Islet of Langerhans (tissue), 1 donor: Measurements from ENCODE around the gene HSPA12A.

Experiments used
- FAIRE-seq: peaks from one replicate; lab custom pipeline; 2011; peaks lifted over from hg19 to GRCh38; lab: Jason Lieb, UNC

Gene HSPA12A

DNA sequence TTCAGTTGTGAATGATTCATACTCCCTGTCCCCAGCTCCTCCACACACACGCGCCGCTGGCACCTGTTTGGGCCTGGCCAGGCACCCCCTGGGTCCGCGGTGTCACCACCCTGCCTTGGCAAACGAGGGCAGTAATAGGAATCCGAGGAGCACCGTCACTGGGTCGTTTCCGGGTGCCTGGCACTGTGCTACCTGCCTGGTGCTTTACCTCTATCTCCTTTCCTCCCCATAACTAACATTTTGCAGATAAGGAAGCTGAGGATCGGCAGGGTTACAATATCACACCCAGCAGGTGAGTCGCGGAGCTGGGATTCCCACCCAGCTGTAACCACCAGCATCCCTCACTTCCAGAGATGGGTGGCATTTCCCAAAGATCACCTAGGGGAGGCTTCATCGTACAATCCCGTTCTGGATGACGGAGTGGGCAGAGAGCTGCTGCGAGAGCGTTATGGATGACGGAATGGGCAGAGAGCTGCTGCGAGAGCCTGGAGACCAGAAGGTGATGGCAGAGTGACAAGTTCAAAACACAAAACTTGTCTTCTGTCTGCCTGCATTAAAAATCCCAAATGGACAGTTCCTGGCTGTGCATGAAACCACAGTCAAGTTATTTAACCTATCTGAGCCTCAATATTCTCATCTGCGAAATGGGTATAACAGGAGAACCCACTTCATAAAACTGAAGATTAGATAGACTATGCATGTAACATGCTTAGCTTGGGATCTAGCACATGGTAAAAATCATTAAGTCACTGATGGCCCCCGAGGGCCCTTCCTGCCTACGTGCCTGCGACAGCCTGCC, 1.1 kb upstream of the HSPA12A start:
- FAIRE-seq = no peak

DNA sequence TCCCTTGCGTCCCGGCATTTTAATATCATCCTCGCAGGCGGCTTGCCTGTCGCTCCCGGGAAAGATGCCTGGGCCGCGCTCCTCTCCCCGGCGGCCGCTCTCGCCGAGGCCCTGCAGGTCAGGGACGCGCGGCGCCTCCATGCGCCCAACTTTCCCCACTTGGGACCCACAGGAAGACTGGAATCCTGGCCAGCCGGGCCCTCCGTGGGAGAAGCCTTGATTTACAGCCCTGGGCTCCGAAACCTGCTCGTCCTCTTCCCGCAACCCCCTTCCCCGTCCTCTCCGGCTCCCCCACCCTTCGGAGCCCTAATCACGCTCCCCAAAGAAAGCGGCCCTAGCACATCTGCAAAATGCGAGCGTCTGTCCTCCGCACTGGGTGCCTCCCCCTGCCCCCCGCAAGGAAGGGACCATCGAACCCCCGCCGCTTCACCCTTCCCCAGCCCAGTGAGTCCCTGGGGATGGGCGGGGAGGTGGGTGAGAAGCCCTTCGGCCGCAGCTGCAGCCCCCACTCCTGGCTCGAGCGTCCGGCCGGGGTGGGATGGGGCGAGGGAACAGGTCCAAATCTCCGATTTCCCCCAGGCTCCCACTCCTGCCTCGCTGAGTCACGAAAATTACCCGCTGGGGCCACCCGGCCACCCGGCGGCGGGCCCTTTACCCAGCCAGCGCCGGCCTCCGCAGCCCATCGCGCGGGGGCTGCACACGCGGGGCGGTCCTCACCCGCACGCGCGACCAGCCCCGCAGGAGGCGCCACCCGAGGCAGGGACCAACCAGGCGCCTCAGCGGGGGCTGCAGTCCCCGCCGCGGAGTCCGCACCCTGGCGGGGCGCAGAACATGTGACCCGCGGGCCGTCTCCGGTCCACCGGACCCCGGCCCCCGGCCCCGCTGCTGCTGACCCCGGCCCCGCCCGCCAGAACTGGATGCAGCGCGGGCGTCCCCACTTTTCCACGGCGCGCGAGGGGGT, 695 bp downstream of the HSPA12A start:
- no peak for FAIRE-seq

DNA sequence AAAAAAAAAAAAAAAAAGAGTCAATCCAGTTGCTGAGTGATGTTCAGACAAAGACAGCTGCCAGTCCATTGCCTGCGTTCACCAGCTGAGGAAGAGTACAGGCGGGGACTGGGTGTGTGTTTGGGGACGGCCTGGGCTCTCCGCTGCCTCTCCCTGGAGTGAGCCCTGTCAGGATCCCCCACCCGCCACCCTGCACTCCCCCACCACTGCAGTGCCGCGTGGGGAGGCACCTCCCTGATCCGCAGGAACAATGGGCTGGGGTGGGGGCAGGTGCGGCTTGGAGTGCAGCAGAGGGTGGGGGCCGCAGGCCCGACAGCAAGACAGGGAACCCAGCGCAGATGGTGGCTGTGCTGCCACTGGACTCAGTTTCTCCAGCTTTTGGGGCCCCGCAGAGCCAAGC, 1.4 kb downstream of the HSPA12A start:
- FAIRE-seq = no peak

DNA sequence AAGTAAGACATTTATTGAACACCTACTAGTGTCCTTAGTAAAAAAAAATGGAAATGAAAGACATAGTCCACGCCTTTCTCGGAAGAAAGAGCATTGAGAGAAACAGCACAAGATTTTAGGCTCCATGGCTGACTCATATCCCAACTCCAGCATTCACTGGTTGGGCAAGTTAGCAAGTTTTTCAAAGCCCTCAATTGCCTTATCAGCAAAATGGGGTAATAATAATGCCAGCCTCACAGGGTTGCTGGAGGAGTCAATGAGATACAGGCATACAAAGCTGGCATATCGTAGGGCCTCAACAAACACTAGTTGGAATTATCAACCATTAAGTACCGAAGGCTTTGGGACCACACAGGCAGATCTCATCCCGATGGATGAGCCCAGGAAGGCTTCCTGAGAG, 4.0 kb downstream of the HSPA12A start:
- no peak for FAIRE-seq

DNA sequence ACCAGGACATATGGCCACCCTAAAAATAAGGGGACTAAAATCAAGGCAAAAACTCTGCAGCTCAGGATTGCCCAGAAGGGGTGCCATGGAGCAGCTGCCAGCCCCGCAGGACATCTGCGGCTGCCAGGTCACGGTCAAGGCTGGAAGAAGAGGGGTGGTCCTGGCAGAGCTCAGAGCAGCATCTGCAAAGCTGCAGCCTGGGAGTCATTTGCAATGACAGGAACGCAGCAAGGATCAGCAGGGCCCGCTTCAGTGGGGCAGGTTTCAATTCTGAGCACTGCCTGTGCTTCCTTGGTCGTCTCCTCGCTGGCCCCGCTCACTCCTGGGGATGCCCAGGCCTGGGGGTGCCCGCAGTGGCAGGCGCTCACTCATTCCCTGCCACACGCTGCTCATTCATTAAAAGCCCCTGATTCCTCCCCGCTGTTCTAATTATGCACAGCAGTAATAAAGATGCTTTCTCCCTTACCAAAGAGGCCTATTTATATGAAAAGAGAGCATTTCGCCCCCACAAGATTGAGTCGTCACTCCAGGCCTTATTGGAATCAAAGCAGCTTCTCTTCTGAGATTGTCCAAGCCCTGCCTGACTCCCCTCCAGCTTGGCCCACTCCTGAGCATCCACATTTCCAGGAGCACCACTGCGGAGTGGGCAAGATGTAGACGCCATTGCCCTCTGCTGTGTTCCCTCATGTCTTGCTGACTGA, 4.6 kb downstream of the HSPA12A start:
- FAIRE-seq = no peak

DNA sequence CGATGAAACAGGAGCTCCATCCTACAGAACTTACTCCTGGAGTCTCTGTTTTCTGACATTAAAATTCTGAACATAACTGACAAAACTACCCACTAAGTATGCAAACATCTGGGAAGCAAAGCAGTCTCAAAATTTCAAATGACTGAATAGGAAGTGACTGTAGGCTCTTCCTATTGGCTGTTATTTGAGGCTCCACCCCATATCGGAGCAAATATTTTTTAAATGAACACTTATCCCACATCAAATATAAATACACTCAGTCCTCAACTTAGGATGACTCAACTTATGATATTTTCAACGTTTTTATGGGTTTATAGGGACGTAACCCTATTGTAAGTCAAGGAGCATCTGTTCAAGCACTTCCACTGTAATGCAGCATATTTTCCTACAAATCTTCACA, 8.8 kb downstream of the HSPA12A start:
- no peak for FAIRE-seq

DNA sequence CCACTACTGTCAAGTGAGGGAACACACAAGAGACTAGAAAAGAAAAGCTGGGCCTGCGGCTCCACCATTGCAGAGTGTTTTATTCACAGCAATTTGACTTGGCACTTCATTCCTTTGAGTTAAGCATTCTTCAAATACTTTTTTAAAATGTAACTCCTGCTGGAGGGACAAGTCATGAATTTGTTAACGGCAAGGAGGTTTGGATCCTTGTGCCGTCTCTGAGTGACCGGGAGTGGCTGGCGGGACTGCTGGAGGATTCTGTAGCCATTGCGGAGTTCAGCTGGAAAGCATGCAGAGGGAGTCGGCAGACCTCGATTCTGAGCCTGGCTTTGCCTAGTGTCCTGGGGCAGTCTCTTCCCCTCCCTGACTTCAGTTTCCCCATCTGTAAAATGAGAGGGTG, 9.8 kb downstream of the HSPA12A start:
- FAIRE-seq = no peak

DNA sequence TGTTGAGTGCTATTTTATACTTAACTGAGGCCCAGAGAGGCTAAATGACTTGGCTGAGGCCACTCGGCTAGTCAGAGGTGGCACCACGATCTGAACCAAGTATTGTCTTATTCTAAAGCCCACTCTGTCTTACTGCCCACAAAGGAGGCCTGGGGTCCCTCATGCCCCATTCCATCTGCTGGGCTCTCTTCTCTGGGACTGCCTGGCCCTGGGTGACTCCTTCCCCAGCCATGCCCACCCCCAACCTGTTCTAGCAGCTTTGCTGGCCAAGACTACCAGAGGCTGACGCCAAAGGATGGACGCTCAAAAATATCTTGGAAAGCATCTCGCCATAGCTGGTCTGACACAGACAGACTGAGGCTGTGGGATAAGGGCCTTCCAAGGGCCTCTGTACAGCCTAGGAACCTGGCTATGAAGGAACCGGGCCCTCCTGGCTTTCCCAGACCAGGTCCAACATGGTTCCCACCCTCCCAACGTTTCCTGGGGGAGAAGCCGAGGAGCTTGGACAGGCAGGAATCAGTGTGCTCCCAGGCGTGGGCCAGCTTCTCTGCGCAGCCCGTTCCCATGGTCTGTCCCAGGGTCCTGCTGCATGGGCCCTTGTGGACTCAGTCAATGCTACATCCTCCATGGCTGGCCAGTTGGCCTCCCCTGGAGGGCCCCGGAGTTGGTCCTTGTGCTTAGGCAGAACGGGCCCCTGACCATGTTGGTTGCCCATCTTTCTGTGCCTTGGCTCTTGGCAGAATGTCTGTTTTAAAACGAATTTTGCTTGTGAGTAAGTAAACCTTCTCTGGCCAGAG, 11.7 kb downstream of the HSPA12A start:
- FAIRE-seq = no peak

DNA sequence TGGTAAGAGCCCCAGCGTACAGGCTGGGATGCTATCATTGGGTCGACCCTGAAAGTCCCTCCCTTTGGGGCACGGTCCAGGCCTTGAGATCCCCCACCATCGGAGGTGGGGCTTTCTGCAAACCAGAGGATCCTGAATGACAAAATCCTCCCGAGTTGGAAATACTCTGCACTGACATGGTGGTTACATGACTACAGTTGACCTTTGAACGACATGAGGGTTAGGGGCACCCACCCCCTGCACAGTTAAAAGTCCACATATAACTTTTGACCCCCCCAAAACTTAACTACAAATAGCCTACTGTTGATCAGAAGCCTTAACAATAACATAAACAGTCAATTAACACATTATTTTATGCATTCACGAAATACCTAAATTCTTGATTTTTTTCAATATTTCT, 13.1 kb downstream of the HSPA12A start:
- FAIRE-seq = no peak

DNA sequence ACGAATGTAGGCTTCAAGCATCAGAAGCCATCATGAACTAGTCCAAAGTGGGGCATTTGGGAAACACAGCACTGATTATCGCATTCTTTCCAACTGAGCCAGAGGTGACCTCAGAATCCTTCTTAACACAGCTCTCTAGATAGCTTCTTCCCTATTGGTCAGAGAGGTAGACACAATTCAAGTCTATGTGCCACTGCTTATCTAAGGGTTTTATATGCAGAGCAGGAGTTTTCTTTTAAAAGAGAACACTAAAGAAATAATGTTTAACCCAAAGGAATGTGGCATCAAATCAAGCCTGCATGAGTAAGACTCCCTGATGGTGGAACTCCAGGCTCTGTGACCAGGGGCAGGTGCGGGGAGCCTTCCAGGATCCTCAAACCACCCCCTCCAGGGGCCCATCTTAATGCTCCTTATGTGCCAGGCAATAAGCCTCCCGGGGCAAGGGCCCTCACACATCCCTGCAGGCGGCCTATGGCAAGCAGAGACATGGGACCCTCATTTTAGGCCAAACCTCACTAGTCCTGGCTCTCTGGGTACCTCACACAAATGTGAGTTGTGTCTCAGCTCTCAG, 13.8 kb downstream of the HSPA12A start:
- no peak for FAIRE-seq

DNA sequence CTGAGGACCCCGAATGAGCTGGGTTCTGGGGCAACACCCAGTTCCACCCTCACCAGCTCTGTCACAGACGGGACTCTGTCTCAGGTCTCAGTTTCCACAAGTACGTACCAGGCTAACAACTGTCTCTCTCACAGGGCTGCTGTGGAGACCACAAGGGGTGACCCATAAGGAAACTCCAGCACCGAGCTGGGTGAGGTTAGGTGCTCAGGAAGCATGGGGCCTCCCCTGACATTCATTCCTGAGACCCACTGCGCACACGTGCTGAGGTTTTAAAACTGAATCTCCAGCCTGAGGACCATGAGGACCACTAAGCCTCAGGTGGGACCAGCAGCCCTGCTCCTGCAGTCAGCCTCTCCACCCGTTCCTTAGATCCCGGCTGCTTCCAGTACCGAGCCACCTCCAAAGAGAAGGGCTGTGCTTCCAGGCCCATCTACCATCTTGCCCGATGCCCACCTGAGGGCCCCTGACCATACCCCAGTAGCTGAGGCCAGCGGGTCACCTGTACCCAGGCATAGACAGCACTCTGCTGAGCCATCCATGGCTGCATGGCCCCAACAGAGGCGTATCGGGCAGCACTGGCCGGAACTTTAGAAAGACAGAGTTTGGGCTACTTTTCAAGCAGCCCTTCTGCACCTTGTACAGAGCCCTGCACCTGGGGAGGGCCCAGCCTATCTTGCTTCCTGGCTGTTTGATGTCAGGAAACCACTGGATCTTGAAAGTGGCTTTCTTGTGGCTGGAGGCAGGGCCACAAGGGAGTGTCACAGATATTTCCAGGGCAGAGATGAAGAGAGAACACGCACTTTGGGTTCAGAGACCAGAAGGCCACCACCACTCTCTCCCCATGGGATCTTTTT, 18.7 kb downstream of the HSPA12A start:
- no peak for FAIRE-seq

DNA sequence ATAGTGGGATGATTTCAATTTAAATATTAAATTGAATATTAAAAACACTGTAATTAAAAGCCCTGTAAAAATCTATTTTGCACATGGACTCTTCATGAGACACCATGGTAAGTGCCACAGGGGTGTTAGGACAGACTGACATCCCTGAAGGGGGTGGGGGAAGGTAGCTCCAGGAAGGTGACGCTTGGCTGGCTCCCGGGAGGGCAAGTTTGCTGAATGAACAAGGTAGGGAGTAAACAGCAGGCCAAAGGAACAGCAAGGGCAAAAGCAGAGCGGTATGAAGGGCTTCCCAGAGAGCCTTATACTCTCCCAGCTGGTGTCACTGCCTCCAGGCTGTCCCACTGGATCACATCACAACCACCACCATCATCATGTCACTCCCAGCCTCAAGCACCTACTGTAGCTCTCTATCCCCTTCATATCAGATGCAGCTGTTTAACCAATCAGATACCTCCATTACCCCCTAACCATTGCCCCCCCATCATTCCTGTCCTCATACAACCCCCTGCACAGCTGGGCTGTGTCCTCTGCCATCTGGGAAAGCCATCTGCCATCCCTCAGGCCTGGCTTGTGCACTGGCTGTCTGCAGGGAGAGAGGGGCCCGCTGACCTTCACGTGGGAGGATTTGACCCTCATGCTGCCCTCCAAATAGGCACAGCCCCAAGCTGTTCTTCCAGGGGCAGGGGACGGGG, 19.5 kb downstream of the HSPA12A start:
- FAIRE-seq = no peak

DNA sequence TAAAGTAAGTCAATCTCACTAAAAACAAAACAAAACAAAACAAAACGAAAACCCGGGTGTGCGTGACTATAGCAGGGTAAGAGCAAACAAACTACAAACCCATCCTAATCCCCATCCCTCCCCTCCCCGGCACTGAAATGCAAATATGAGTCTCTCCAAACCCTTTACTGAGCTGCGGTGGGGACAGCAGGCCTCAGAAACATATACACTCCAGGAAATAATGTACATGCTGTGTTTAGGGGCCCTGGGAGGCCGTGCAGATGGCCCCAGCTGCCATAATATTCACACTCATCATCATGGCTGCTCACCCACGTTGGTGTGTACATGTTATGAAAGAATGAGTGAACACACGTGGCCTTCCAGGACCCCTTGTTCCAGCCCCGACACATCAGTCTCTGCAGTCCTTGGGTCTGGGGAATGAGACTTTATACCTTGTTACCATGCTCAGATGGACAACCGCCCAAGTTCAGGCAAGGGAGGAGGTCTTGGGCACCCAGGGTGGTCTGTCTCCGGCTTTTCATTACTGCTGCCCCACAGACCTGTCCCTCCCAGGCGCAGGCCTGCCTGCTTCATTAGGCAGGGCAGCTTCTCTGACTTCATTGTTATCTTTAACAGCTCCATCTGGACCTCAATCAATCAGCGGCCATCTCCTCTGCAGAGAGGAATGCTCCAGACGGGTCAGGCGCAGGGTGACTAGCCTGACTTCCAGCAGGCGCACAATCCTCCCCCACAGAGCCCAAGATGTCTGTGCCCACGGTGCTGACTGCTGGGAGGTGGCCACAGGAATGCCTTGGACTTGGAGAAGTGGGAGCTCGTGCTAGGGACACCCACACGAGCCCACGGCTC, 20.6 kb downstream of the HSPA12A start:
- no peak for FAIRE-seq

DNA sequence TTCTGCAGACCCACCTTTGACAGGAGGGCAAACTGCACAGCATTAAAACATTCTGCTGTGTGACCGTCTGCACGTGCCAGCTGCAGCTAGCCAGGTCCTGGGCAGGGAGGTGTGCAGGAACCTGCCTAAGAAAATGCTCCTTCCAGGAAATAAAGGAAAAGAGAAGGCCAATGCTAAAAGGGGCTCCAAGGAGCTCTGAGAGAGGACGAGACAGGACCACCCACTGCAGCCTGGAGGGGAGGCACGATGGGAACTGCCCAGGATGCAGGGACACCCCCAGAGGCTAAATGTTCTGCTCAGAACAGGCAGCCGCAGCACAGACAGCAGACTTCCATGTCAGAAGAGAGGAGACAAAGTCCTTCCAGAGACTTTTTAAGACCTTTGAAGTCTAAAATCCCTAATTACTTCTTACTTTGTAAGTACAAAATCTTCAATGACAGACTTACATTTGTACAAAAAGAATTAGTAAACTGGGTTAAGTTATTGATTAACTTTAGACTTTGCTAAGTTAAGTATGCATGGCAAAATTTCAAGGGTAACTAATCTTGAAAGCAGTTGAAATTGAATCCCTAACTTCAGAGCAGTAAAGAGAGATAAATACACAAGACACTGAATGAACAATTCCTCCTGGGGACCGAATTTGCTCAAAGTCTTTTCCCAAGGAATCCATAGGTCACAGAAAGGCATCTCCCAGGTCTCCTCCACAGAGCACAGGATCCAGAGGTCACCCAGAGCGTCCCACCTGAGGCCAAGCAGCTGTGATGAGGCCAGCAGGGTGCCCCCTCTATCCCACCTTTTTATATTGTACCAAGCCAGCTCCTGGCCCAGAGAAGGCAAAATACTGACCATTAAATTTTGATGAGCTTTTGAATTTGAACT, 21.5 kb downstream of the HSPA12A start:
- no peak for FAIRE-seq

DNA sequence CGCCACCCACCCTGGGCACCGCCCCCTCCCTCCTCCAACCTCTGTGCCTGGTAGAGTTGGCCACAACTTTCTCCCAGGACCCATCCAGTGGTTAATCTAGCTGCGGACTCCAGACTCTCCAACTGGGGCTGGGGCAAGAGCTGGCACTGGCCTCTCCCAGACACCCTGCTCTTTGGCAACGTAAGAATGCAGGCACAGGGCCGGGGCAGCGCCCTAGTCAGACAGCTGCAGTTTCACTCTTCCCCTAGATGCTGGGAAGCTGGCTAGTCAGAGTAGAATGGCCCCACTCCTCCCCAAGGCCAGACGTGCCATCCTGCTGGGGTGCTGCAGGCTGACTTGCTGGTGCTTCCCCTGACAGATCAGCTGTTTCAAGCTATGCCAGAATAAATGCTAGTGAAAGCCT, 22.1 kb downstream of the HSPA12A start:
- FAIRE-seq = no peak

DNA sequence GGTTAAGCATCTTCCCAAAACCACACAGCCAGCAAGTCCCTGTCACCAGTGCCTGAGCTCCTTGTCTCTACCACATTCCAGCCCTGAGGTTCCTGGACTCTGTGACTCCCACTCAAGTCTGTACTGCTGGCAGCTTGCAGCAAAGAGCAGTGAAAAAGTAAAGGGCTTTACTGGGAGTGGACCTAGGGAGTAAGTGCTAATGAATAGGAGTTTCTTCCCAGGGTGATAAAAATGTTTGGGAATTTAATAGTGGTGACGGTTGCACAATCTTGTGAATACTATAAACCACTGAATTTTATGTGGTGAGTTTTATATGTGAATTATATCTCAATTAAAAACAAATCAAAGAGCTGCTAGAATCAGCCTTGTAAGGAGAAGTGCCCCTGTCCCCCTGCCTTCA, 22.6 kb downstream of the HSPA12A start:
- FAIRE-seq = no peak

DNA sequence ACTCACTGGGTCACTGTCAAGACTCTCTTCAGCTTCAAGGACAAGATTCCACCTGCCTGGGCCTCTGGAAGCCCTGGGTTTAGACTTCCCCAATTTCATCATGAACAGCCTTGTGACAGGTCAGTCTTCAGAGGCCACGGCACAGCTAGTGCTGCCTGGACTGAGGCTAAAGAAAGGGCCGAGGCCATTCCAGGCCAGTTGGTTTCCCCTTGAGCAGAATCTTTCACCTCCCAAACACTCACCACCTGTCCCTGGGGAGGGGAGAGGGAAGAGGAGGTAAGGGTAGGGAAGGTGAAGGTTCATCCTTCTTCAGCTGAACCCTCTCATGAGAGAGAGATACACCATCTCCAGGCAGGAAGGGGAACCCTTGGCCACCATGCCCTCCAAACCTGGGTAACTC, 24.3 kb downstream of the HSPA12A start:
- FAIRE-seq = no peak

DNA sequence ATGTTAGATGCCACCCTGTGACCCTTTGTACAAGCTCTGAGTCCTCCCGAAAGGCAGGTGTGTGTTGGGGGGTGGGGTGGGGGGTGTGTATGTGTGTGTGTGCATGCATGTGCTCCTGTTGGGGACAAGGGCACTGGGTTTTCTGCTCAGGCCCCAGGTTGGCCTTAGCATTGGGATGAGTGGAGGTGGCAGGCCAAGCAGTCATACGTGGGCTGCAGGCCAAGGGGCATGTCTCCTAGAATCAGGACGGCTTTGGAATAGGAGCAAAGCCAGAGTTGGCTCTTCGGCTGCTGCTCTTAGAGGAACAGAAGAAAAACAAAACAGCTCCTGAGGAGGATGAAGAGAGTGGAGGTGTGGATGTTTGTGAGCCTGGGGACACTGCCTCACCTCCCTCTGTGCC, 26.0 kb downstream of the HSPA12A start:
- no peak for FAIRE-seq
